WI38 (cell line): ENCODE results near the gene HSD17B7.
"Not testable (repeated sequence)": the region's sequence is repeated elsewhere in the genome, so short reads cannot be mapped to it uniquely, and the experiment has no call there.

ENCODE experiments used
- H3K4me3 ChIP-seq: 2 replicates; pipeline ENCODE4 v1.5.1; 2011; ENCODE audit warnings: low read depth, mild to moderate bottlenecking, control low read depth, low read length
- CTCF ChIP-seq: IDR thresholded peaks from 2 replicates; pipeline ENCODE4 v1.5.1; 2012; ENCODE audit warnings: low read depth, mild to moderate bottlenecking, control low read depth, low read length

HSD17B7 gene

DNA sequence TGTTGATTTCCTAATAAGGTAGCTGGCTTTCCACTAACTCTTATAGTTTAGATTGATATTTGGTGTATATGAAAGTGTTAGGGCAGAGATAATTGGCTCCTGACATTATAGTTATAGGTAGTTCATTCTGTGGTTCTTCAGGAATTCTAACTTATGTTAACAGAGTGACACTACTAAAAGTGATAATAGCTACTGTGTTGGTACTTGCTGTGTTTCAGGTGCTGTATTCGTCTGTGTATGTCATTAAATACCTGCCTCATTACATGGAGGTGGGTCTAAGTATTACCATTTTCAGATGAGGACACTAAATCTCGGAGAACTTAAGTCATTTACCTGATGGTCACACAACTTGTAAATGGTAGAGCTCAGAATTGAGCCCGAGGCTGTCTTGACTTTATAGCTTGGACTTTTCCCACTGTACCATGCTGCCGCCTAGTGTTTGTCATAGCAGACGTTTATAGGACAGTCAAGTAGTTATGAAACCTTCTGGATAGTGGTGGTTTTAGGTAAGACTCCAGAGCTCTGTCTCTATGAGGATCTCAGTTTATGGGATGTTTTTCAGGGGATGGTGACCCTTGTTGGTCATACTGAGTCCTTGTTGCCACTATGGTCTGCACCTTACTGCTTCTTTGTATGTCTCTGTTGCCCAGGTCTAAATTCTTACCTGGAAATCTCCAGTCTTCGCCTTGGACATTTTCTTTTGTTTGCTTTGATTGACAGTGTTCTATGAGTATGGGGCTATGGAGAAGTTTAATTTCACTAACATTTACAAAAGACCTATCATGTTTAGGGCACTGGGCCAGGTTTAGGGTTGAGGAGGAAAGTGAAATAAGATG lies 9.7 kb downstream of the HSD17B7 start:
- TF ChIP-seq CTCF: peak; percentile 54
- not testable (repeated sequence) for H3K4me3 ChIP-seq

DNA sequence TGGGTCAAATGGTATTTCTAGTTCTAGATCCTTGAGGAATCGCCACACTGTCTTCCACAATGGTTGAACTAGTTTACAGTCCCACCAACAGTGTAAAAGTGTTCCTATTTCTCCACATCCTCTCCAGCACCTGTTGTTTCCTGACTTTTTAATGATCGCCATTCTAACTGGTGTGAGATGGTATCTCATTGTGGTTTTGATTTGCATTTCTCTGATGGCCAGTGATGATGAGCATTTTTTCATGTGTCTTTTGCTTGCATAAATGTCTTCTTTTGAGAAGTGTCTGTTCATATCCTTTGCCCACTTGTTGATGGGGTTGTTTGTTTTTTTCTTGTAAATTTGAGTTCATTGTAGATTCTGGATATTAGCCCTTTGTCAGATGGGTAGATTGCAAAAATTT lies 17.0 kb downstream of the HSD17B7 start:
- H3K4me3 ChIP-seq: not testable (repeated sequence)

DNA sequence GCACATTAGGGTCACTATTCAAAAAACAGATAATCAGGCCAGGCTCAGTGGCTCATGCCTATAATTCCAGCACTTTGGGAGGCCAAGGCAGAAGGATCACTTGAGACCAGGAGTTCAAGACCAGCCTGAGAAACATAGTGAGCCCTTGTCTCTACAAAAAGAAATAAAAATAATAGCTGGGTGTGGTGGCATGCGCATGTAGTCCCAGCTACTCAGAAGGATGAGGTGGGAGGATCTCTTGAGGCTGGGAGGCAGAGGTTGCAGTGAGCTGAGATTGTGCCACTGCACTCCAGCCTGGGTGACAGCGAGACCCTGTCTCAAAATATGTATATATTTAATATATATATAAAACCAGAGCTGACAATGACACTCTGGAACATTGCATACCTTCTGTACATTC lies 21.9 kb downstream of the HSD17B7 start:
- H3K4me3 ChIP-seq: not testable (repeated sequence)

DNA sequence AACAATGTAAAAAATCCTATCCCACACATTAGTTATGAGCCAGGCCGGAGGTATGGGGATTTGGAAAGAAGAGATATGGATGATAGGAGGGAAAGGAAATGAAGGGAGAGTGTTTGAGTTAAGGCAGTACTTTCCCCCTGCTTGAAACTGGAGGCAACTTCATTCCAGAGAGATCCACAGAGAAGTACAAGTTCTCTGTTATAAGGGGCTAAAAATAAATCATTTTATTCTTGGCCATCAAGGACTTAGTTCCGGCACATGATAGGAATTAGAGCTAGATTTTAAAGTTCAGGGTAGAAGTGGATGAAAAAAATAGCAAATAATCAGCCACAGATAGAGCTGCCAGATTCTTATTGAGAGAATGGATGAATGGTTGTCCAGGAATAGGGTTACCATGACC lies 27.6 kb downstream of the HSD17B7 start:
- H3K4me3 ChIP-seq: not testable (repeated sequence)

- H3K4me3 ChIP-seq: not testable (repeated sequence)
These were observed 28.2 kb downstream of the HSD17B7 start for GRCh38 chr1:162818666-162819065.

GRCh38 chr1:162822391-162823200 lies 32.1 kb downstream of the HSD17B7 start:
- H3K4me3 ChIP-seq: peak overlapping the region; percentile 51
- no peak for TF ChIP-seq CTCF

DNA sequence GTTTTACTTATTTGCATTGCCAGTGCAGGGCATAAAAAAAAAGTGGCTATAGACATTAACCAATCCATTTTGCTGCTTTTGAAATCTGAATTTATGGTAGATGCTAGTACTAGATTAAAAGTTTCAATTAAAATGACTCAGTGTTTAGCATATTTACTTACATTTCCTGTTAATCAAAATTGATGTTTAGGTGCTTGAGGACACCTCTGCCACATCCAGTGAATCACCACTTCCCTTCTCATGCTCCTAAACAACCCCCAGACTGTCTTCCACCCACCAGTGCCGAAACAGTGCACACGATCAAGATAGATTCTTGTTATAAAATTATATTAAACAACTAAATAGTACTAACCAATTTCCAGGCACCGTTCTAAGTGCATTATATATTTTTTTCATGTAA lies 32.7 kb downstream of the HSD17B7 start:
- TF ChIP-seq CTCF: no peak
- no peak overlapping the region for H3K4me3 ChIP-seq

- no peak for TF ChIP-seq CTCF
These were observed 33.4 kb downstream of the HSD17B7 start for GRCh38 chr1:162823771-162824525.

DNA sequence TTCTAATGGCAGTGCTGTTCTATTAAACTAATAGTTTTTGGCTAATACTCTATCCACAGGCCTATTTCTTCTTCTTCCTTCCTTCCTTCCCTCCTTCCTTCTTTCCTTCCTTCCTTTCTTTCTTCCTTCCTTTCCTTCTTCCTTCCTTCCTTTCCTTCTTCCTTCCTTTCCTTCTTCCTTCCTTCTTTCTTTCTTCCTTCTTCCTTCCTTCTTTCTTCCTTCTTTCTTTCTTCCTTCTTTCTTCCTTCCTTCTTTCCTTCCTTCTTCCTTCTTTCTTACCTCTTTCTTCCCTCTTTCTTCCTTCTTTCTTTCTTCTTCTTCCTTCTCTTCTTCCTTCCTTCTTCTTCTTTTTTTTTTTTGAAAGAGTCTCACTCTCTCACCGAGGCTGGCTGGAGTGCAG lies 38.8 kb downstream of the HSD17B7 start:
- TF ChIP-seq CTCF: no peak
- H3K4me3 ChIP-seq: no peak overlapping the region

More at GRCh38 chr1:162823771-162824525, 33.4 kb downstream of the HSD17B7 start:
- H3K4me3 ChIP-seq: no peak overlapping the region
